HG03066 (cell line): ENCODE measurements around the gene ADAMTS12.

Experiments used
- ATAC-seq: cut with Tn5 transposase; IDR thresholded peaks from one replicate; pipeline ENCODE4 v1.9.1; 2021; ENCODE audit warnings: low read depth; ENCODE audit not compliant: unreplicated experiment

The ADAMTS12 gene

DNA sequence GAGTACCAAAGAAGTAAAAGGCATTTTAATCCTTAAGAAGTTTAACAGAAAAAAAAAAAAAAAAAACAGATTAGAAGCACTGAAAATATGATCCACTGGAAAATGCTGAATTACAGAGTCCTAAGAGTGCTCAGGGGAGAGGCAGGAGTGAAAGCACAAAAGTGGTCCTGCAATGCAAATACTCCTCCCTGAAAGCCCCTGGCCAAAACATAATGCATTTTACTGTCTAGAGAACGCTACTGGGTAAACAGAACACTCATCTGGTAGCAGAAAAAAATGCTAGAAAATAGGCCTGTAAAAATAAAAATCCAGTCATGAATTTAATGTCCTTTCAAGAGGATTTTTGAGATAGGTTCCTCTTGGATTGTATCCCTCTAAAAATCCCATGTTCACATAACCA is 81.9 kb downstream of the ADAMTS12 start:
- ATAC-seq, result no peak

DNA sequence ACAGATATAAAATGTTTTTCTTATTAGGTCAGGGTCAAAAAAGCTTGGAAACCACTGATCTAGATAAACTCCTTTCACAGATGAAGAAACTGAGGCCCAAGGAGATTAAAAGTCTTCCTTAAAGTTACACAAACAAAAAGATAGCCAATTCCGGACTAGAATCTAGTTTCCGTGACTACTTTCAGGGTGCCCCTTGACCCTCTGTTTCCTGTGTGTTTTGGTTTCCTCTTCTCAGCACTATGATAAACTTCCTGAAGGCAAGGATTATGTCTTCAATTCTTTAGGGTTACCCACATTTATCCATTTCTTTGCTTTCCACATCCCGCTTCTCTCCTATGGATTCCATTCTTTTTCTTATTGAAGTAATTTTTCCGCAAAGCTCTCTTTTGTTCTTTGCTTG is 83.1 kb downstream of the ADAMTS12 start:
- no peak for ATAC-seq

DNA sequence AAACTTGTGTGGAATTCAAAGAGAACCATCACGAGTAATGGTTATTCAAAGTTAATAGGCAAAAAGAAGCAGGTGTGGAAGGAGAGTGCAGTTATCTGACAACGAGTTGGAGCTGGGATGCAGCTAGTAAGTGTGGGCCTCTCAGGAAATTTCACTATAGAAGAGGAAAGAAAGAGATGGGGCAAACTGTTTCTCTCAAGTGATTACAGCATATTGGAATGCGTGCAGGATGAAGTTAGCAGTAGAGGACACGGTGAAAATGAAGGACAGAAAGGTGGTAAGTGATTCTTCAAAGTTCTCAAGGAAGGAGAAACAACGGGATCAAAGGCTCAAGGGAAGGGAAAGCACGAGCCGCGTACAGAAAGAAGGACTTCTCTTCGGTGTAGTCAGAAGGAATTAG is 84.0 kb downstream of the ADAMTS12 start:
- no peak for ATAC-seq

DNA sequence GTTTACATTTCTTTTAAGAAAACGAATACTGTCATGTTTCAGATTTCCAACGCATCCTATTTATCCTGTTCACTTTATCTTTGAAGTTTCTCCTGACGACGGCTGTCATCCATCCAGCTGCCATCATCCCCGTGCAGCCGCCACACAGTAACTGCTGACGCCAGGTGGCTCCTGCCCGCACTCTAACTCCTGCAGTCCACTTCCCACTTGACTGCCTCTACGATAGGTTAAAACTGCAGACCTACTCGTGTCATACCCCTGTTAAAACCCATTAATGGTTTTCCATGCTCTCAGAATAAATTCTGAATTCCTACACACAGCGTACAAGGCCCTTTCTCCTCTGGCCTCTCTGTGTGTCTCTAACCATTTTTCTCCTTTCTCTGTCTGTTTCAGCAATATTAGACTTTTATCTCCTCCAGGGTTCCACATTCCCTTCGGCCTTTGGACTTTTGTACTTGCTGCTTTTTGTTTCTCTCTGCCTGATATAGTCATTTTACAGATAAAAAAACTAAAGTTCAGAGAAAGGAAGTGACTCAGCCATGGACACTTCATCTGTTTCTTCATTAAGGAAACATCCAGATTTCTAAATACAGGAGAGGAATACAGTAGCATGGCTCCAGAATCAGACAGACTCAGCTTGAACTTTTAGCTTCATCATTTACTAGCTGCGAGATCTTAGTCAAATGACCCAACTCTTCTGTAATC is 84.9 kb downstream of the ADAMTS12 start:
- no peak for ATAC-seq

DNA sequence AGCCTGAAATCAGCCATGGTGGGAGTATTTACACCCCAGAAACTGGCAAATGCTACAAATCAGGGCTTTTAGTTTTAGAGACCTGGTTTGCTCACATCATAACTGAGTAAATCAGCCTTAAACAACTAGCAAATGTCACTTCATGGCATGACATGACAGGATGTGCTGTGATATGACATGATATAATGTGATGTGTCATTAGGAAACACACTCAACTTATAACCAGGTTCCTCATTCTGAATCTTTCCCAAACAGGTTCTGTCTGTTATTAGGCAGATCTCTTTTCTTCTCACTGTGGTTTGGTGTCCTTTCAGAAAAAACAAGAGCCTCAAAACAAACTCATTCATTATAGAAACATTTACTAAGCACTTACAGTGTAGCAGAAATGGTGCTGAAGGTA is 90.5 kb downstream of the ADAMTS12 start:
- no peak for ATAC-seq

- ATAC-seq, result no peak
Measured at GRCh38 chr5:33800241-33800950, 91.4 kb downstream of the ADAMTS12 start.

- ATAC-seq, result no peak
Measured at GRCh38 chr5:33795496-33795895, 96.3 kb downstream of the ADAMTS12 start.

- ATAC-seq, result no peak
Measured at GRCh38 chr5:33794550-33795181, 97.1 kb downstream of the ADAMTS12 start.

GRCh38 chr5:33793836-33794549 is 97.8 kb downstream of the ADAMTS12 start:
- no peak for ATAC-seq

GRCh38 chr5:33793276-33793675 is 98.5 kb downstream of the ADAMTS12 start:
- no peak for ATAC-seq

GRCh38 chr5:33792559-33792958 is 99.2 kb downstream of the ADAMTS12 start:
- ATAC-seq, result no peak

- ATAC-seq, result no peak
Measured at GRCh38 chr5:33789567-33789957, 102.2 kb downstream of the ADAMTS12 start.

- ATAC-seq, result no peak
Measured at GRCh38 chr5:33788922-33789566, 102.7 kb downstream of the ADAMTS12 start.

DNA sequence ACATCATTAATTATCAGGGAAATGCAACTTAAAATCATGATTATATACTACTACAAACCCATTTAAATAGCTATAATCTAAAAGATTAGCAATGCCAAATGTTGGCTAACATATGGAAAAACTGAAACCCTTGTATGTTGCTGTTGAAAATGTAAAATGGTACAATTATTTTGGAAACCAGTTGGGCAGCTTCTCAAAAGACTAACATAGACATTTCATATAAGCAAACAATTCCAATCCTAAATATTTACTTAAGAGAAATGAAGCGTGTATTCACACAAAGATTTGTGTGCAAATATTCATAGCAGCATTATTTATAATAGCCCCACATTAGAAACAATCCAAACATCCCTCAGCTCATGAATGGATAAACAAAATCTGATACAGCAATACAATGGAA is 106.2 kb downstream of the ADAMTS12 start:
- ATAC-seq, result no peak

- no peak for ATAC-seq
Measured at GRCh38 chr5:33781286-33781685, 110.5 kb downstream of the ADAMTS12 start.

- ATAC-seq, result no peak
Measured at GRCh38 chr5:33776151-33776660, 115.6 kb downstream of the ADAMTS12 start.

DNA sequence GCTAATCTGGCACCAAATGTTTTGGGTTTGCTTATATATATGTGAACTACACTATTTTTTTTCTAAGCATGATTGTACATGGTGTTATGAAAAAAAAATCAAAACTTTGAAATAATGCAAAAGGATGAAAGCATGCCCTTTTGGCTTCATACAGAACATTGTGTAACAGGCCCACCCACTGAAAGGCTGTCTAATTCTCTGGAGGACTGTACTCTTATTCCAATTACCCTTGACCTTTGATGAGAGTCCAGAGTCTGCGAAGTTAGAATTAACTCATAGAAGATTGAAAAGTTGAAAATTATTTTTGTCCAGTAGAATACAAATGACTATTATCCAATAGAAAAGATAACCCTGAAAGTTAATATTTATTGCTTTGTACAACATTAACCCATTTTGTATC is 117.4 kb downstream of the ADAMTS12 start:
- no peak for ATAC-seq

GRCh38 chr5:33772380-33772897 is 119.4 kb downstream of the ADAMTS12 start:
- no peak for ATAC-seq

DNA sequence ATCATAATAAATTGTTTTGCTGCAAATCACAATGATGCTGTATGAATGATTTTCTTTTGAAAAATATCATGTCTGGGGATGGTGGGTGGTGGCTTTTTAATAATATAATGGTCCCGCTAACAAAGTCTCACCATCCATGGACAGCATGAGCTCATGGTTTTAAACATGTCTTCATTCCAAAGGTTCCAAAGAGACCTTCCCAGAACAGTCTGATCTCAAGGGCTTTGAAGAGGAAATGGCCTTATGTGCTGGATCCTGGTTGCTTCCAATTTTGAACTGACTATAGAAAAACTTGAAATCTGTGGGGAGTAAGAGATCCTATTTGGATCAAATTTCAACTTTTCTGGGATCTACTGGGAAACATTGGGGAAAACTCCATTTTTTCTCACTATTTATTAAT is 121.8 kb downstream of the ADAMTS12 start:
- ATAC-seq, result no peak

DNA sequence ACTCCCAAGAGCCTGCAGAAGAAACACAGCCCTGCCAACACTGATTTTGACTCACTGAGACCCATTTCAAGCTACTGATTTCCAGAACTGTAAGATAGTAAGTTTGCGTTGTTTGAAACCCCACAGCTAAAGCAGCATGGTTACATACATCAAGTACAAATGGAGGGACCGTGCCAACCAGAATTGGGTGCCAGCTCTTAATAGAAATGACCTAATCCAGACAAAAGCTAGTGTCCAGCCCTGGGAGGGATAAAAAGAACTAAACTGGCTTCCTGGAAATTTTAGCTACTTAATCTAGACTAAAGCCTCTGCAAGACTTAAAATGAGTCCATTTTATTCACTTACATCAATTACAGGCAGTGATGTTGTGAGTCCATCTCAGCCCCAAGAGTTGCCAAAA is 122.6 kb downstream of the ADAMTS12 start:
- ATAC-seq, result no peak
